Left ventricle myocardium inferior (tissue), 1 donor: ENCODE results near the gene EWSR1. TPM values are rescaled to one million over a fixed set of nuclear protein-coding genes. Genes with fewer than 3 reads are reported as not detected.

Source experiments
- DNase-seq: peaks from one replicate; pipeline ENCODE4 v3.0.0-alpha.2; 2020
- H3K27ac ChIP-seq: fragments of 200-600 bp; replicated peaks from 2 replicates; pipeline ENCODE4 v1.8.0; 2021
- H3K27me3 ChIP-seq: fragments of 200-600 bp; 2 replicates; pipeline ENCODE4 v1.8.0; 2021; ENCODE audit warnings: low read depth
- H3K36me3 ChIP-seq: fragments of 200-600 bp; 2 replicates; pipeline ENCODE4 v1.8.0; 2021
- H3K4me1 ChIP-seq: fragments of 200-600 bp; 2 replicates; pipeline ENCODE4 v1.8.0; 2021
- H3K4me3 ChIP-seq: fragments of 200-600 bp; 2 replicates; pipeline ENCODE4 v1.8.0; 2021; ENCODE audit warnings: mild to moderate bottlenecking, moderate library complexity
- H3K9me3 ChIP-seq: fragments of 200-600 bp; replicated peaks from 2 replicates; pipeline ENCODE4 v1.8.0; 2021
- intact Hi-C: fragments of 100-400 bp; cut with micrococcal nuclease; formaldehyde crosslinking; loops from one replicate; pipeline ENCODE4 v1.11.0; 2022
- total RNA-seq: library from RNA; stranded (reverse); fragmentation: NEBNext Ultra II Directional; extraction: Animal tissue kit (Norgen Biotek cat#: 25700); gene quantifications from one replicate; pipeline ENCODE4 v1.2.1, GENCODE V29; 2021
- TF ChIP-seq, protein P1 (sequence below): fragments of 200-600 bp; IDR thresholded peaks from 2 replicates; pipeline ENCODE4 v1.8.0; 2021; ENCODE audit warnings: antibody characterized with exemption, mild to moderate bottlenecking, borderline replicate concordance
- donor health status: DM: no; HTN: yes; CAD: no; lungs with severe emphysema.

The EWSR1 gene
- total RNA-seq, 1 donor from 2014 or later = 122 TPM

DNA sequence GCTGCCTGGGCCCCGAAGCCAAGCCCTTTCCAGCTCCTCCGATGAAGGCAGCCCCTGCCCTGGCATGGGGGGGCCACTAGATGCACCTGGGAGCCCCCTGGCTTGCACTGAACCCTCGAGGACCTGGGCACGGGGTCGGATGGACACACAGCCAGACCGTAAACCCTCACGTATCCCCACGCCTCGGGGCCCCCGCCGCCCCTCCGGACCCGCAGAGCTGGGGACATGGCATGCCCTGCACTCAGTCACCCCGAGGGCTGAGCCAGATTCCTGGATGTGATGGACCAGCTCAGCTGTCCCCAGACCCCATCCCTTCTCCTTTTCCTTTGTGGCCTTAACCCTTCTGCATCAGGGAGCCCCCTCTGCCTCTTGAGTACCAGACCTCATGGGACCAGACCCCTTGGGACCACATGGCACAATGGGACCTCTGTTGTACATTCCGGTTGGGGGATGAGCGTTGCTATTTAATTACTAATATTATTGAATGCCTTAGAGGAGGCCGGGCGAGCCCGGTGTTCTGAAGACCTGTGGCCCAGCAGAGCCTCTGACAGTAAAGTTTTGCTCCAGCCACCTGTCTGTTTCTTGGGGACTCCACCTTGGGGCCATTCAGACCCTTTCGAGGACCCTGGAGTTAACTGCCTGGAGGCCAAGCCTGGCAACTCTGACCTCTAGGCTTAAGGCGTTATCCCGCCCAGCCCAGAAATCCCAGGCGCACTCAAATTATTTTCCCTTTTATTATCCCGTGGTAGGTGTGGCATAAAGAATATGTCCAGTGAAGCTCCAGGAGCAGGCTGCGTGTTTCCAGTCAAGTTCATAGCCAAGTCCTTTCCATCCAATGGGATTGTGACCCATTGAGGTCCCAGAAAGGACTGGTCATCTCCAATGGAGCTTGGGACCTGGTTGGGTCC, 44.4 kb downstream of the EWSR1 start:
- H3K27ac ChIP-seq = peak overlapping the region; percentile 97
- intact Hi-C loops = no loop called here
- no peak for DNase-seq
- H3K36me3 ChIP-seq = no peaks in the 10 kb centered on the region
- H3K9me3 ChIP-seq = no peaks in the 10 kb centered on the region
- H3K4me1 ChIP-seq = peaks cover 86% of the 10 kb centered on the region
- TF ChIP-seq, protein P1, sequence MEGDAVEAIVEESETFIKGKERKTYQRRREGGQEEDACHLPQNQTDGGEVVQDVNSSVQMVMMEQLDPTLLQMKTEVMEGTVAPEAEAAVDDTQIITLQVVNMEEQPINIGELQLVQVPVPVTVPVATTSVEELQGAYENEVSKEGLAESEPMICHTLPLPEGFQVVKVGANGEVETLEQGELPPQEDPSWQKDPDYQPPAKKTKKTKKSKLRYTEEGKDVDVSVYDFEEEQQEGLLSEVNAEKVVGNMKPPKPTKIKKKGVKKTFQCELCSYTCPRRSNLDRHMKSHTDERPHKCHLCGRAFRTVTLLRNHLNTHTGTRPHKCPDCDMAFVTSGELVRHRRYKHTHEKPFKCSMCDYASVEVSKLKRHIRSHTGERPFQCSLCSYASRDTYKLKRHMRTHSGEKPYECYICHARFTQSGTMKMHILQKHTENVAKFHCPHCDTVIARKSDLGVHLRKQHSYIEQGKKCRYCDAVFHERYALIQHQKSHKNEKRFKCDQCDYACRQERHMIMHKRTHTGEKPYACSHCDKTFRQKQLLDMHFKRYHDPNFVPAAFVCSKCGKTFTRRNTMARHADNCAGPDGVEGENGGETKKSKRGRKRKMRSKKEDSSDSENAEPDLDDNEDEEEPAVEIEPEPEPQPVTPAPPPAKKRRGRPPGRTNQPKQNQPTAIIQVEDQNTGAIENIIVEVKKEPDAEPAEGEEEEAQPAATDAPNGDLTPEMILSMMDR = no peak
- H3K4me3 ChIP-seq = no peak overlapping the region
- peaks cover 34% of the 10 kb centered on the region for H3K27me3 ChIP-seq

DNA sequence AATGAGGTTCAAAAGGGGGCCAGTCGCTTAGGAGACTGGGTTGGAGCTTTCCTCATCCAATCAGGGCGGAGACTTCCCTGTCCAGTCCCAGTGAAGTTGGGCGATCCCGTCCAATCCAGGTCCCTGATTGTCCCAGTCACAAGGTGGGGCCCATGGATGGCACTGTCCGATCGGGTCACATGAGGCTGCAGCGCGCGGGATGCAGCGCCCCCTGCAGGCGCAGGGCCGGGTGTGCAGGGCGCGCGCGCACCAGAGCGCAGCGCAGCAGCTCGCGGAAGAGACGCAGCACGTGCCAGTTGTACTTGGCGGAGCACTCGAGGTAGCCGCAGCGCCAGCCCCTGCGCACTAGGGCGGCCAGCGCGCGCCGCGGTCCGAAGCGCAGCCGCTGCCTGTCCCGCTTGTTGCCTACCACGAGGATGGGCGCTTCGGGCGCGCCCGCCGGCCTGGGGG, 45.1 kb downstream of the EWSR1 start:
- no peaks in the 10 kb centered on the region for H3K9me3 ChIP-seq
- peaks cover 34% of the 10 kb centered on the region for H3K27me3 ChIP-seq
- H3K4me3 ChIP-seq = peak overlapping the region; percentile 67
- H3K36me3 ChIP-seq = no peaks in the 10 kb centered on the region
- TF ChIP-seq, protein P1 = peak; percentile 69
- H3K4me1 ChIP-seq = peaks cover 79% of the 10 kb centered on the region
- peak overlapping the region; percentile 97 for H3K27ac ChIP-seq
- DNase-seq = no peak
- intact Hi-C loops = no loop called here

DNA sequence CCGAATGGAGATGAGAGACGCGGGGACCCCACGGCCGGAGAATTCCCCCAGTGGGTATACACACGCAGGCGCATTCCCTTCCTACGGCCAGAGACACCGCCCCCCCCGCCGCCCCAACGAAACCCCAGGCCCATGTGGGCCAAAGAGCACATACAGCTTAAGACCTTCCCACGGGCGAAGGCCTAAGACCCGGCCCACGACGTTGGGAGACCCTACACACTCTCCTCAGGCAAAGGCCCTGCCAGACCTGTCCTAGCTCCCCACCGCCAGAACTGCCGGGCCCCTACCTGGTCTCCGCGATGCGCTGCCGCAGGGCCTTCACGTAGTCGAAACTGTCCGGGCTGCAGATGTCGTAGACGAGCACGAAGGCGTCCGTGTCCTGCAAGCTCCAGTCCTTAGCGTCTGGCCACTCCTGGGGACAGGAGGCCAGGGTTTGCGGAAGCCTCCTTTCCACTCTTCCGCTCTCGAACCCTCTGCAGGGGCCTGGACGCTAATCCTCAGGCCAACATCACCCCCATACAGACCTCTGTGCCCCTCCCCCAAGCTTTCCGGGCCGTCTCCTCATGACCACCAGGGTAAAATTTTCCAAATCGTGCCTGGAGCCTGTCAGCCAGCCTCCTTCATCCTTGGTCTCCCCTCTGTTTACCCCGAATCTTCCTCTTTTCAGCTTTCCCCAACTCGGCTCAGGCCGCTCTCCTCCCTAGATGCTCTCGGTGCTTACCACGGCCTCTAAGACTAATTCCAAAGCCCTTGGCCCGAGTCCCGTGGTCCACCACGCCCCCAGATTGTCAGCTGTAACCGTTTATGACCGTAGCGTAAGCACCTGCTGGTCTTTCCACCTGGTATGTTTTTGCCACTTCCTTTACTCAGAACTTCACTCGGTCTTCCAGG, 45.8 kb downstream of the EWSR1 start:
- peaks cover 34% of the 10 kb centered on the region for H3K27me3 ChIP-seq
- peaks cover 73% of the 10 kb centered on the region for H3K4me1 ChIP-seq
- no peak overlapping the region for H3K27ac ChIP-seq
- H3K36me3 ChIP-seq = no peaks in the 10 kb centered on the region
- intact Hi-C loops = no loop called here
- DNase-seq = no peak
- TF ChIP-seq, protein P1 = no peak
- no peaks in the 10 kb centered on the region for H3K9me3 ChIP-seq
- H3K4me3 ChIP-seq = peak overlapping the region; percentile 67

DNA sequence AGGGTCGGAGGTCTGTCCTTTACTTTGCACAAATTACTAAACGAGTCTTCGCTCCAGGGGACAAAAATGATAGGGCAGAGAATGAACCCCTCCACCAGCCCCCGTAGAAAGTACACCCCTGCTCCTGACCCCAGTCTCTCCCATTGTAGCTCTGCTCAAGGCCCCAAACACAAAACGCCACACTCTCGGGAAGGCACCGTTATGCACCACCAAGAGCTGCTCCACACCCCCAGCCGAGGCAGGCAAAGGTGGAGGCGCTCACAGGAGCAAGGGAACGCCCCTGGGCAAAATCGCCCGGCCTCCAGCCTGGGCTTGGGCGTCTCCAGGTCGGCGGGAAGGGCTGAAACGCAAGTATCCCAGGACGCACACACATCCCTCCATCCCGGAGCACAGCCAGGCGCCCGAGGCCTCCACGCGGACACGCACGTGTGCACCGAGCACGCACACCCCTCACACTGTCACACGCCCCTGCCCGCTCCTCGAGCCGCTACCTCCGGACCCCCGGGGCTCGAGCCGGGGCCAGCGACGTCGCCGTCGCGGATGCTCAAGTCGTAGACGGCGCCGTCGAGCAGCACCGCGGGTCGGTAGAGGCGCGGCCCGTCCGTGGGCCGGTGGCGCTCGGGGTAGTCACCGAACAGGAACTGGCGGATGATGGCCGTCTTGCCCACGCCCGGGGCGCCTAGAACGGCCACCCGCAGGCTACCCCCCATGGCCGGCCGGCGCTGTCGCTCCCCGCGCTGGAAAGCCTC, 46.6 kb downstream of the EWSR1 start:
- Histone ChIP-seq H3K9me3 (no peaks in the 10 kb centered on the region), H3K4me1 (peaks cover 64% of the 10 kb centered on the region), H3K36me3 (no peaks in the 10 kb centered on the region), H3K27ac (peak overlapping the region; percentile 44), H3K27me3 (peaks cover 34% of the 10 kb centered on the region), H3K4me3 (peak overlapping the region; percentile 67)
- intact Hi-C loops = no loop called here
- TF ChIP-seq, protein P1 = no peak
- DNase-seq = no peak
